Caco-2 (cell line): ENCODE measurements around the gene OR8D1. TPM values are rescaled to one million over a fixed set of nuclear protein-coding genes. Genes with fewer than 3 reads are reported as not detected.

Experiments used
- BruUV-seq: library from RNA; stranded (reverse); fragments of 400-500 nt; replicated peaks from 2 replicates; lab custom pipeline; 2021; lab: Mats Ljungman, UMichigan
- CTCF ChIA-PET: fragments of 300-600 bp; sonication (Branson Sonifier 250); formaldehyde crosslinking; loops from one replicate; lab custom pipeline; 2022; ENCODE audit warnings: antibody characterized with exemption; lab: Charles Lee
- POLR2A ChIA-PET: fragments of 300-600 bp; sonication (Branson Sonifier 250); formaldehyde crosslinking; loops from one replicate; lab custom pipeline; 2022; ENCODE audit warnings: antibody characterized with exemption; lab: Charles Lee
- DNase-seq, 2 experiments: peaks; one replicate each; pipeline versions ENCODE4 v3.0.0 to v3.0.0-alpha.2; 2020 to 2022
- H3K27me3 ChIP-seq: replicated peaks from 2 replicates; pipeline ENCODE4 v1.6.0; 2011; ENCODE audit warnings: low read length; ENCODE audit not compliant: control insufficient read depth, insufficient read depth
- H3K36me3 ChIP-seq: 2 replicates; pipeline ENCODE4 v1.5.1; 2011; ENCODE audit warnings: low read length; ENCODE audit not compliant: control insufficient read depth, insufficient read depth
- H3K4me1 ChIP-seq: fragments of 250-450 bp; sonication (Bioruptor Pico); 2 replicates; pipeline ENCODE4 v1.5.1; 2020; ENCODE audit warnings: mild to moderate bottlenecking
- H3K4me3 ChIP-seq: 2 replicates; pipeline ENCODE4 v1.5.1; 2011; ENCODE audit warnings: low read depth, mild to moderate bottlenecking, control low read depth, low read length
- H3K9me3 ChIP-seq: fragments of 250-450 bp; sonication (Bioruptor Pico); 2 replicates; pipeline ENCODE4 v1.5.1; 2020; ENCODE audit warnings: mild to moderate bottlenecking, moderate library complexity
- H3K27ac Mint-ChIP-seq: one replicate; pipeline ENCODE4 v1.8.0; 2022; ENCODE audit warnings: mixed read lengths; ENCODE audit not compliant: unreplicated experiment
- H3K27me3 Mint-ChIP-seq: one replicate; pipeline ENCODE4 v1.8.0; 2022; ENCODE audit warnings: mixed read lengths; ENCODE audit not compliant: insufficient read depth, unreplicated experiment
- H3K36me3 Mint-ChIP-seq: one replicate; pipeline ENCODE4 v1.8.0; 2022; ENCODE audit warnings: mild to moderate bottlenecking, mixed read lengths; ENCODE audit not compliant: insufficient read depth, unreplicated experiment
- H3K4me1 Mint-ChIP-seq: one replicate; pipeline ENCODE4 v1.8.0; 2022; ENCODE audit warnings: low read depth, mixed read lengths; ENCODE audit not compliant: unreplicated experiment
- H3K4me3 Mint-ChIP-seq: one replicate; pipeline ENCODE4 v1.8.0; 2022; ENCODE audit warnings: mild to moderate bottlenecking, moderate library complexity, mixed read lengths; ENCODE audit not compliant: unreplicated experiment
- H3K9me3 Mint-ChIP-seq: one replicate; pipeline ENCODE4 v1.8.0; 2022; ENCODE audit warnings: mixed read lengths; ENCODE audit not compliant: unreplicated experiment
- intact Hi-C: fragments of 100-400 bp; cut with micrococcal nuclease; formaldehyde crosslinking; loops from one replicate; pipeline ENCODE4 v1.10.0; 2022; ENCODE audit not compliant: unreplicated experiment
- total RNA-seq: library from RNA; stranded (reverse); gene quantifications from 2 replicates; pipeline ENCODE4 v1.2.3, GENCODE V29; 2022
- TF ChIP-seq, protein P1 (sequence below), 2 experiments: fragments of 200-600 bp in 1 of 2; IDR thresholded peaks; 1 replicate in 1 of 2; 2 replicates in 1 of 2; pipeline versions ENCODE4 v1.5.1 to v1.8.0; 2011 to 2022; ENCODE audit warnings: antibody characterized with exemption in 1 of 2, control low read depth in 1 of 2, inconsistent platforms in 1 of 2, low read depth in 1 of 2, low read length in 1 of 2, mild to moderate bottlenecking in 1 of 2, moderate library complexity in 1 of 2; ENCODE audit not compliant: insufficient read depth in 1 of 2, severe bottlenecking in 1 of 2, unreplicated experiment in 1 of 2

The OR8D1 gene
- total RNA-seq, 1 experiment from 2014 or later = not detected

DNA sequence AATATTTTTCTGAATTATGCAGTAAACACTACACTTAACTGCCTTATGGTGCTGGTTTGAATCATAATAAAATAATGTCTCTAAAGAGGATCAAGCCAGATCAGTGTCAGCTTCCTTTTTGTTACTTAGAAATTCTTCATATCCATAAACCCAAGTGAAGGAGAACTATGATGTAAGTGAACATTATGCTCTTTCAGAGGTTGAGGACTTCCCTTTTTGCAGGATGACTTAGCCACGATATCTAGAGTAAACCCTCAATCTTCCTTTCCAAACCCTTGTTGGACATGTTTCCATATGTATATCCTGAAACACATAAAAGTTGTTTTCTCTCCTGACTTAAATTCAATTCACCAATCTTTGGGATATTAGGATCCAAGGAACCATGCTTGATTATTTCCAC lies 19.1 kb downstream of the OR8D1 start:
- Mint-ChIP-seq H3K36me3 (no peaks in the 10 kb centered on the region), H3K4me3 (no peak overlapping the region), H3K9me3 (no peaks in the 10 kb centered on the region), H3K27ac (no peak overlapping the region), H3K27me3 (peaks cover 18% of the 10 kb centered on the region), H3K4me1 (no peaks in the 10 kb centered on the region)
- H3K36me3 ChIP-seq = no peaks in the 10 kb centered on the region
- ChIA-PET CTCF (no interaction called here), POLR2A (no interaction called here)
- no peaks in the 10 kb centered on the region for H3K4me1 ChIP-seq
- no peaks in the 10 kb centered on the region for H3K9me3 ChIP-seq
- no peaks in the 10 kb centered on the region for H3K27me3 ChIP-seq
- BruUV-seq = no TSS peak
- H3K4me3 ChIP-seq = no peak overlapping the region
- intact Hi-C loops = no loop called here
- no peak for DNase-seq
- TF ChIP-seq, protein P1, sequence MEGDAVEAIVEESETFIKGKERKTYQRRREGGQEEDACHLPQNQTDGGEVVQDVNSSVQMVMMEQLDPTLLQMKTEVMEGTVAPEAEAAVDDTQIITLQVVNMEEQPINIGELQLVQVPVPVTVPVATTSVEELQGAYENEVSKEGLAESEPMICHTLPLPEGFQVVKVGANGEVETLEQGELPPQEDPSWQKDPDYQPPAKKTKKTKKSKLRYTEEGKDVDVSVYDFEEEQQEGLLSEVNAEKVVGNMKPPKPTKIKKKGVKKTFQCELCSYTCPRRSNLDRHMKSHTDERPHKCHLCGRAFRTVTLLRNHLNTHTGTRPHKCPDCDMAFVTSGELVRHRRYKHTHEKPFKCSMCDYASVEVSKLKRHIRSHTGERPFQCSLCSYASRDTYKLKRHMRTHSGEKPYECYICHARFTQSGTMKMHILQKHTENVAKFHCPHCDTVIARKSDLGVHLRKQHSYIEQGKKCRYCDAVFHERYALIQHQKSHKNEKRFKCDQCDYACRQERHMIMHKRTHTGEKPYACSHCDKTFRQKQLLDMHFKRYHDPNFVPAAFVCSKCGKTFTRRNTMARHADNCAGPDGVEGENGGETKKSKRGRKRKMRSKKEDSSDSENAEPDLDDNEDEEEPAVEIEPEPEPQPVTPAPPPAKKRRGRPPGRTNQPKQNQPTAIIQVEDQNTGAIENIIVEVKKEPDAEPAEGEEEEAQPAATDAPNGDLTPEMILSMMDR (IDR thresholded peaks at IDR 0.05; ENCODE audit: insufficient read depth in 1 of 2, low read depth in 1 of 2, low read length in 1 of 2, severe bottlenecking in 1 of 2, unreplicated experiment in 1 of 2) = no peak

DNA sequence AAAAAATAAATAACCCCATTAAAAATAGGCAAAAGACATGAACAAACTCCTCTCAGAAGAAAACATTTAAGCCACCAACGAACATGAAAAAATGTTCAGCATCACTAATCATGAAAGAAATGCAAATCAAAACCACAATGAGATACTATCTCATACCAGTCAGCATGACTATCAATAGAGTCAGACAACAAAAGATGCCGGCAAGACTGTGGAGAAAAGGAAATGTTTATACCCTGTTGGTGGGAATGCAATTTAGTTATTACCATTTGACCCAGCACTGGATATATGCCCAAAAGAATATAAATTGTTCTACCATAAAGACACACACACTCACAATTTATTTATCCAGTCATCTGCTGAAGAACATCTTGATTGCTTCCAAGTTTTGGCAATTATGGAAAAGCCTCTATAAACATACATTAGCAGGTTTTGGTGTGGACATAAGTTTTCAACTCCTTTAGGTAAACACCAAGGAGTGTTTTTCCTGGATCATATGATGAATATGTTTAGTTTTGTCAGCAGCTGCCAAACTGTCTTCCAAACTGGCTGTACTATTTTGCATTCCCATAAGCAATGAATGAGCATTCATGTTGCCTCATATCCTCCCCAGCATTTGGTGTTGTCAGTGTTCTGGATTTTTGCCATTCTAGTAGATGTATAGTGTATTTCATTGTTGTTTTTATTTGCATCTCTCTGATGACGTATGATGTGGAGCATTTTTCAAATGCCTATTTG lies 28.0 kb downstream of the OR8D1 start:
- no peak overlapping the region for H3K27ac Mint-ChIP-seq
- no peaks in the 10 kb centered on the region for H3K36me3 ChIP-seq
- intact Hi-C loops = no loop called here
- ChIA-PET POLR2A (no interaction called here), CTCF (no interaction called here)
- H3K9me3 ChIP-seq = no peaks in the 10 kb centered on the region; the same call in 1 of the 2 replicates
- H3K36me3 Mint-ChIP-seq = no peaks in the 10 kb centered on the region
- BruUV-seq = no TSS peak
- DNase-seq = no peak
- H3K4me3 Mint-ChIP-seq = no peak overlapping the region
- peaks cover 7% of the 10 kb centered on the region for H3K27me3 Mint-ChIP-seq
- no peaks in the 10 kb centered on the region for H3K4me1 Mint-ChIP-seq
- H3K27me3 ChIP-seq = no peaks in the 10 kb centered on the region
- TF ChIP-seq, protein P1 (IDR thresholded peaks at IDR 0.05; ENCODE audit: insufficient read depth in 1 of 2, low read depth in 1 of 2, low read length in 1 of 2, severe bottlenecking in 1 of 2, unreplicated experiment in 1 of 2) = no peak
- H3K4me1 ChIP-seq = no peaks in the 10 kb centered on the region
- peaks cover 9% of the 10 kb centered on the region for H3K9me3 Mint-ChIP-seq
- H3K4me3 ChIP-seq = no peak overlapping the region

DNA sequence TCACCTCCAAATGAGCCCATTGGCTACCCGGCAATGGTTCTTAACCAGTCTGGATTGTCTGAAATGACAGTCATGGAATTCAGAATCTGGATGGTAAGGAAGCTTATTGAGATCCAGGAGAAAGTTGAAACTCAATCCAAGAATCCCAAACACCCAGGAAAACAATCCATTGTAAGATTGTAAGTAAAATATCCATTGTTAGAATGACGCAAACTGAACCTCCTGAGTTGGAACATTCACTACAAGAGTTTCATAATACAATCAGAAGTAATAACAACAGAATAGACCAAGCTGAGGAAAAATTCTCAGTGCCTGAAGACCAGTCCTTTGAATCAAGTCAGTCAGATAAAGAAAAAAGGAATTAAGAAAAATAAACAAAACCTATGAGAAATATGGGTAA lies 35.5 kb downstream of the OR8D1 start:
- no peaks in the 10 kb centered on the region for H3K36me3 Mint-ChIP-seq
- TF ChIP-seq, protein P1 (IDR thresholded peaks at IDR 0.05; ENCODE audit: insufficient read depth in 1 of 2, low read depth in 1 of 2, low read length in 1 of 2, severe bottlenecking in 1 of 2, unreplicated experiment in 1 of 2) = no peak
- Histone ChIP-seq H3K9me3 (no peaks in the 10 kb centered on the region), H3K36me3 (no peaks in the 10 kb centered on the region), H3K27me3 (no peaks in the 10 kb centered on the region), H3K4me3 (no peak overlapping the region), H3K4me1 (peaks cover 15% of the 10 kb centered on the region)
- no TSS peak for BruUV-seq
- intact Hi-C loops = no loop called here
- H3K9me3 Mint-ChIP-seq = peaks cover 9% of the 10 kb centered on the region
- H3K4me3 Mint-ChIP-seq = no peak overlapping the region
- peaks cover 12% of the 10 kb centered on the region for H3K4me1 Mint-ChIP-seq
- DNase-seq = no peak
- ChIA-PET CTCF (interaction anchor here (0.7 to 1.0 kb wide), 2 partner anchors 207 to 208 kb away, joined by 3 to 18 read pairs; no protein-coding TSS in a partner anchor), POLR2A (no interaction called here)
- H3K27me3 Mint-ChIP-seq = no peaks in the 10 kb centered on the region
- no peak overlapping the region for H3K27ac Mint-ChIP-seq
